ENCODE measurements around the gene GABRB1.
A peak's percentile ranks its signal among the peaks of the same experiment; 100 is the strongest.

Gene GABRB1

GRCh38 chr4:47207555-47207954 lies 176.2 kb downstream of the GABRB1 start:
- DNase-seq = no peak

- DNase-seq = no peak
These were observed 178.5 kb downstream of the GABRB1 start for GRCh38 chr4:47209833-47210232.

GRCh38 chr4:47210828-47211227 lies 179.5 kb downstream of the GABRB1 start:
- DNase-seq = no peak

GRCh38 chr4:47213106-47213505 lies 181.7 kb downstream of the GABRB1 start:
- no peak for DNase-seq

DNA sequence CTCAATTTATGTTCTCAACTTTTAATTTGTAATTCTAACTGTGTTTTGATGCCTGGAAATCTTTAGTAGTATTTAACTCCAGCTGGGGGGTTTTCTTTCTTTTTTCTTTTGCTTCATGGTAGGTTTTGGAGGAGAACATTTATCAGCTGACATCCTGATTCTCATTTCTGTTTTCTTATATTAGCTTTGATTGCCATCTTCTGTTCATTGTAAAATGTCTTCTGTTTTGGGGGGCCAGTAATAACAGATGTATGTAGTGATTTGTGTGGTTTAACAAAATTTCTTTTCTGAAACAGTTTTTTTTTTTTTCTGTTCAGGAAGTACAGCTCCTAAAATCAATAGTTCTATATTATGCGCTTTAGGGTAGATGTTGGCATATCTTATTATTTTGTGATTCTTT lies 182.2 kb downstream of the GABRB1 start:
- no peak for DNase-seq

- peak in 10 of 56 donors; percentile 4 to 64 (median 12) for DNase-seq
These were observed 182.6 kb downstream of the GABRB1 start for GRCh38 chr4:47213971-47214370.

DNA sequence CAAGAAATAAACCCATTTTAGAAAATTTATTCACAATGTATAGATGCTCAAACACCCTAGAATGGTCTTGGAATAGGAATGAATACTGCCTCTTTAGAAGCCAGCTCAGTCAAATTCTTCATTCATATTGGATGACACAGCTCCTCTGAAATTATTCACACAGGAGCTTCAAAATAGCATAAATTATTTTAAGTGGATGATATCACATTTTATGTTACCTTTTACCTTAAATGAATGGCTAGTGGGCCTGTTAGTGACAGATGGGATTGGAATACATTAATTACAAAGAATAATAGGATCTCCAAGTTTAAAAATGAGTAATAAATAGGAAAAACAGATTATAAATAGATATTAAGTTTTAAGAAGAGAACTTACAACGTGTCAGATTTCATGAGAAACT lies 184.4 kb downstream of the GABRB1 start:
- DNase-seq = no peak

- no peak for DNase-seq
These were observed 185.9 kb downstream of the GABRB1 start for GRCh38 chr4:47217291-47217690.

DNA sequence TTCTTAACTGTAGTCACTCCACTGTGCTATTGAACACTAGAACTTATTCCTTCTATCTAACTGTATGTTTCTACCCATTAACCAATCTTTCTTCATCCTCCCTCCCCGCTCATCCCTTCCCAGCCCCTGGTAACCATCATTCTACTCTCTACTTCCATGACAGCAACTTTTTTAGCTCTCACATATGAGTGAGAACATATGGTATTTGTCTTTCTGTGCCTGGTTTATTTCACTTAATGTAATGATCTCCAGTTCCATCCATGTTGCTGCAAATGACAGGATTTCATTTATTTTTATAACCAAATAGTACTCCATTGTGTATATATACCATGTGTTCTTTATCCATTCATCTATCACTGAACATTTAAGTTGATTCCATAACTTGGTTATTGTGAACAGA lies 186.5 kb downstream of the GABRB1 start:
- no peak for DNase-seq

DNA sequence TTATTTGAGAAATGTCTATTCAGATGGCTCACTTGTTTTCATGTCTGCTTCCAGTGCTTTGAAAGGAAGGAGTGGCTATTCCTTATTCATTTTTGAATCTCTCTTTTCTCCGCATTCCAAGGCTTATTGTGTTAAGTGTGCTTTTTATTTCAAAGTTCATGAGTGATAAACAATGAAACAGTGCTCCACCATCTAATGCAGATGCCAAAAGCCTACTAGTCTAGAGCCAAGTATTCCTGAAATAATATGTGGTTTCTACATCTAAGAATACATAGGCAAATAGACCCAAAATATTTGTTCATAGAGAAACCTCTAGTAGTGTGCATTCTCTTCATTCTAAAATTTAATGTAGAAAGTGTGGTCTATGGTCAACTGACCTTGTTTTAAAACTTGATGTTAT lies 187.3 kb downstream of the GABRB1 start:
- no peak for DNase-seq

GRCh38 chr4:47219586-47219985 lies 188.2 kb downstream of the GABRB1 start:
- no peak for DNase-seq

DNA sequence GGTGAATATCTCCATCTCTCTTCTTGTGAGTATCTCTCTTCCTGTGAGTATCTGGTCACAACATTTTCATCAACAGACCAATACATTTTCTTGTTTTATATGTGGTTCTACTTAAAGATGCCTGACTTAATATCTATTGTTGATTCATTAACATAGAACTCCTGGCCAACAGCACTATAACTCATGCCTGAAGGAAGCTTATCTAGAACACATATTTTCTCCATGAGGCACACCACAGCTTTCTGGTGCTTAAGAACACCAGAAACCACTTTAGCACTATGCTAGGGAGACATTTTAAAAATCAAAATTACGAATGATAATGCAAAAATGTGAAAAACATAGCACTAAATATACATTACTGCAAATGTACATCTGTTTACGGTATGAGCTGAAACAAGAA lies 190.4 kb downstream of the GABRB1 start:
- no peak for DNase-seq

DNA sequence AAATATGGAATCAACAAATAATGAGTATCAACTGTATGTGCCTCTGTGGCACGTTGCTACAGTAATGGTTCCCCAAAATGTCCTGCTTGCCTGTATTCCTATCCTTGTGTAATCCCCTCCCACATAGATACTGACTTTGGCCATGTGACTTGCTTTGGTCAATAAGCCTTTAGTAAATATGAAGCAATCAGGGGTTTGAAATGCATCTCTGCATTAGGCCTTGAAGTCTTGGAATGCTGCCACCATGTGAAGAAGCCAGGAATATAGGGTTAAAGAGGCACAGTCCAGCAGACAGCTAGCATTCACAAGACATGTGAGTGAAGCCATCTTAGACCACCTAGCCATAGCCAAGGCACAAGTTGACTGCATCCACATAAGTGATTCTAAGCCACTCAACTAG lies 190.9 kb downstream of the GABRB1 start:
- DNase-seq = no peak

DNA sequence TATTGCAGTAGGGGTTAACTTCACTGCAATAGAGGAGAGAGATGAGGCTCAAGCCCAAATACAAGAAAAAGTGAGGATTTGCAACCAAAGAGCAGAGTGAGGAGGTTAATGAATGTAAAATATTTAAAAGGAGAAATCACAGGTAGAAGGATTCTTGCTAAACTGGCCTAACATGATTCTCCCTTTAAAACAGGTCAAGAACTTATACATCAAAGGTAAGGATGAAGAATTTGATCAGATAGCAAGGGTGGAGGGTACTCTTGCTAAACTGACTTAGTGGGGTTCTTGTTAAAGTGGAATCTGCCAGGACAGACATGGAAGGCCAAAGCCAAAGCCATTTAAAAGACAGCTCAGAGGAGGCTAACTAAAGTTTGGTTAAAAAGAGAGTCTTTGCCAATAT lies 193.0 kb downstream of the GABRB1 start:
- no peak for DNase-seq

GRCh38 chr4:47235721-47236120 lies 204.4 kb downstream of the GABRB1 start:
- DNase-seq = no peak

GRCh38 chr4:47238667-47239066 lies 207.3 kb downstream of the GABRB1 start:
- DNase-seq = no peak

GRCh38 chr4:47239649-47240048 lies 208.3 kb downstream of the GABRB1 start:
- DNase-seq = peak in 6 of 56 donors; percentile 0 to 11 (median 8)

GRCh38 chr4:47251348-47252135 lies 220.2 kb downstream of the GABRB1 start:
- DNase-seq = peak in 1 of 56 donors; percentile 1

DNA sequence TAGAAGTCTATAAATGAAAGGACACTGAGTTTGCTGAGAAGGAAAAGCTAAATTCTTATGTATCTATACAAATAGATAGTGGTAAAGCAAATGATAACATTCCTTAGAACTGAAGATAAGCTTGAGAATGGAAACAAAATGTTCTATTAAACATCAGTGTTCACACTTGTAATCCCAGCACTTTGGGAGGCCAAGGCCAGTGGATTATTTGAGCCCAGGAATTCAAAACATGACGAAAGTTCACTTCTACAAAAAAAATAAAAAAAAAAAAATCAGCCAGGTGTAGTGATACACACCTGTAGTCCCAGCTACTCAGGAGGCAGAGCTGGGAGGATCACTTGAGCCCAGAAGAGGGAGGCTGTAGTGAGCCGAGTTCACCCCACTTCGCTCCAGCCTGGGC lies 232.4 kb downstream of the GABRB1 start:
- DNase-seq = no peak

- peak in 14 of 56 donors; percentile 7 to 65 (median 32) for DNase-seq
These were observed 239.0 kb downstream of the GABRB1 start for GRCh38 chr4:47270201-47270888.

DNA sequence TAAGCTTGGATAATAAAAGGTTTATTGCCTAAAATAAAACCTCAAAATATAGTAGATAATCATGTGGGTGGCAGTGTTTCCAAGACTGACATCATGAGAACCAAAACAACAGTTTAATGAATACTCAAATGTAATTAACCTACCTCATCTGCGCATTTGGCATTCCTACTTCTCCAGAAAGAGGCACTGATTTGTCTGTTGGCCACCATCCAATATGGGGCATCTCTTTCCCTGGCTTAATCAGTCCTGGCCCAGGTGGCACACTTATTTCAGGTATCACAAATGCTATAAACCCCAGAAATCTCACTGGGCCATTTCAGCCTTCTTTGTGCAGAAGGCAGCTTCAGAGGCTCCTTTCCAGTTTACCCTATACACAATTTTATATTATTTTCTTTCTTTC lies 239.9 kb downstream of the GABRB1 start:
- peak in 2 of 56 donors; percentile 10 to 12 for DNase-seq

- DNase-seq = no peak
These were observed 243.5 kb downstream of the GABRB1 start for GRCh38 chr4:47274901-47275300.

- DNase-seq = no peak
These were observed 244.2 kb downstream of the GABRB1 start for GRCh38 chr4:47275595-47275994.

Measured in nucleus accumbens (tissue), 56 donors.